H9 (cell line): Measurements from ENCODE around the gene DDX6. TPM values are rescaled to one million over a fixed set of nuclear protein-coding genes. Genes with fewer than 3 reads are reported as not detected.

Experiments used
- DNase-seq: peaks from one replicate; pipeline ENCODE4 v3.0.0-alpha.2; 2017
- H2AFZ ChIP-seq: one replicate; pipeline ENCODE4 v1.6.1; 2013; ENCODE audit warnings: mild to moderate bottlenecking, low read length, control low read depth, moderate library complexity
- H2AK5ac ChIP-seq: 2 replicates; pipeline ENCODE4 v1.6.1; 2013; ENCODE audit warnings: low read length, control low read depth, mixed read lengths; ENCODE audit not compliant: insufficient read length
- H2BK120ac ChIP-seq: one replicate; pipeline ENCODE4 v1.6.1; 2013; ENCODE audit warnings: low read depth, mild to moderate bottlenecking, low read length, control low read depth, inconsistent platforms; ENCODE audit not compliant: poor library complexity, severe bottlenecking
- H2BK12ac ChIP-seq: 2 replicates; pipeline ENCODE4 v1.6.1; 2013; ENCODE audit warnings: low read length, control low read depth, mixed read lengths, low read depth; ENCODE audit not compliant: insufficient read length
- H2BK15ac ChIP-seq: 2 replicates; pipeline ENCODE4 v1.6.1; 2013; ENCODE audit warnings: low read depth, low read length, control low read depth
- H2BK20ac ChIP-seq: one replicate; pipeline ENCODE4 v1.6.1; 2013; ENCODE audit warnings: low read depth, mild to moderate bottlenecking, low read length, control low read depth, inconsistent platforms; ENCODE audit not compliant: poor library complexity, severe bottlenecking
- H2BK5ac ChIP-seq: 2 replicates; pipeline ENCODE4 v1.6.1; 2013; ENCODE audit warnings: low read length, control low read depth, mixed read lengths; ENCODE audit not compliant: insufficient read length
- H3K14ac ChIP-seq: 2 replicates; pipeline ENCODE4 v1.6.1; 2013; ENCODE audit warnings: low read length, control low read depth; ENCODE audit not compliant: insufficient read depth
- H3K18ac ChIP-seq: 2 replicates; pipeline ENCODE4 v1.6.1; 2013; ENCODE audit warnings: low read depth, mild to moderate bottlenecking, mixed read lengths, low read length, control low read depth; ENCODE audit not compliant: insufficient read length
- H3K23ac ChIP-seq: 2 replicates; pipeline ENCODE4 v1.6.1; 2013; ENCODE audit warnings: low read length, control low read depth, mixed read lengths, low read depth; ENCODE audit not compliant: insufficient read length
- H3K23me2 ChIP-seq: 2 replicates; pipeline ENCODE4 v1.6.1; 2013; ENCODE audit warnings: low read depth, mild to moderate bottlenecking, mixed read lengths, low read length, control low read depth; ENCODE audit not compliant: insufficient read length, poor library complexity, severe bottlenecking
- H3K27ac ChIP-seq: 2 replicates; pipeline ENCODE4 v1.5.1; 2013; ENCODE audit warnings: low read length, control low read depth, mixed read lengths, low read depth; ENCODE audit not compliant: insufficient read length
- H3K27me3 ChIP-seq: 2 replicates; pipeline ENCODE4 v1.6.1; 2013; ENCODE audit warnings: low read length, control low read depth, inconsistent platforms; ENCODE audit not compliant: insufficient read depth
- H3K4ac ChIP-seq: 2 replicates; pipeline ENCODE4 v1.6.1; 2013; ENCODE audit warnings: low read depth, mild to moderate bottlenecking, control low read depth, inconsistent platforms, low read length, moderate library complexity
- H3K4me1 ChIP-seq: 2 replicates; pipeline ENCODE4 v1.6.1; 2013; ENCODE audit warnings: low read length, control low read depth, inconsistent platforms; ENCODE audit not compliant: insufficient read depth
- H3K4me2 ChIP-seq: 2 replicates; pipeline ENCODE4 v1.6.1; 2013; ENCODE audit warnings: low read length, control low read depth, mixed read lengths; ENCODE audit not compliant: insufficient read length, insufficient read depth
- H3K56ac ChIP-seq: 2 replicates; pipeline ENCODE4 v1.6.1; 2013; ENCODE audit warnings: low read depth, mild to moderate bottlenecking, mixed read lengths, low read length, control low read depth; ENCODE audit not compliant: insufficient read length
- H3K79me1 ChIP-seq: 2 replicates; pipeline ENCODE4 v1.6.1; 2013; ENCODE audit warnings: low read depth, mild to moderate bottlenecking, moderate library complexity, low read length, control low read depth, inconsistent platforms; ENCODE audit not compliant: insufficient read depth, poor library complexity, severe bottlenecking
- H3K79me2 ChIP-seq: 2 replicates; pipeline ENCODE4 v1.6.1; 2013; ENCODE audit warnings: low read length, control low read depth, inconsistent platforms; ENCODE audit not compliant: insufficient read depth
- H3K9ac ChIP-seq: 2 replicates; pipeline ENCODE4 v1.6.1; 2013; ENCODE audit warnings: low read length, control low read depth, mixed read lengths; ENCODE audit not compliant: insufficient read length; ENCODE audit errors: extremely low read depth
- H3K9me3 ChIP-seq: one replicate; pipeline ENCODE4 v1.6.1; 2013; ENCODE audit warnings: low read depth, low read length, inconsistent platforms; ENCODE audit not compliant: control insufficient read depth
- H3T11ph ChIP-seq: one replicate; pipeline ENCODE4 v1.6.1; 2013; ENCODE audit warnings: mild to moderate bottlenecking, low read length, control low read depth, inconsistent platforms
- H4K20me1 ChIP-seq: one replicate; pipeline ENCODE4 v1.6.1; 2013; ENCODE audit not compliant: control insufficient read depth, insufficient read length, insufficient read depth
- H4K5ac ChIP-seq: 2 replicates; pipeline ENCODE4 v1.6.1; 2013; ENCODE audit warnings: low read depth, mild to moderate bottlenecking, mixed read lengths, low read length, control low read depth; ENCODE audit not compliant: insufficient read length
- H4K8ac ChIP-seq: replicated peaks from 2 replicates; pipeline ENCODE4 v1.6.1; 2013; ENCODE audit warnings: low read length, control low read depth, mixed read lengths, low read depth; ENCODE audit not compliant: insufficient read length
- H4K91ac ChIP-seq: 2 replicates; pipeline ENCODE4 v1.6.1; 2013; ENCODE audit warnings: low read depth, mild to moderate bottlenecking, moderate library complexity, mixed read lengths, low read length, control low read depth; ENCODE audit not compliant: insufficient read length
- H3K27ac Mint-ChIP-seq, 3 experiments: 2 replicates in 2 of 3; 3 replicates in 1 of 3; pipeline ENCODE4 v1.8.0; 2020 to 2021; ENCODE audit warnings: mixed read lengths in 3 of 3, mild to moderate bottlenecking in 1 of 3, moderate library complexity in 1 of 3
- H3K27me3 Mint-ChIP-seq: 2 replicates; pipeline ENCODE4 v1.8.0; 2021; ENCODE audit warnings: low read depth, mild to moderate bottlenecking, moderate library complexity, mixed read lengths
- H3K36me3 Mint-ChIP-seq, 3 experiments: 2 replicates in 2 of 3; 3 replicates in 1 of 3; pipeline ENCODE4 v1.8.0; 2020 to 2021; ENCODE audit warnings: low read depth in 3 of 3, mixed read lengths in 3 of 3; ENCODE audit not compliant: insufficient read depth in 1 of 3
- H3K4me1 Mint-ChIP-seq, 2 experiments: 2 replicates each; pipeline ENCODE4 v1.8.0; 2020; ENCODE audit warnings: mixed read lengths in 2 of 2
- H3K4me3 Mint-ChIP-seq, 2 experiments: 2 replicates in 1 of 2; 3 replicates in 1 of 2; pipeline ENCODE4 v1.8.0; 2020 to 2021; ENCODE audit warnings: mild to moderate bottlenecking in 2 of 2, mixed read lengths in 2 of 2, moderate library complexity in 1 of 2
- H3K9me3 Mint-ChIP-seq, 2 experiments: 2 replicates in 1 of 2; 3 replicates in 1 of 2; pipeline ENCODE4 v1.8.0; 2020; ENCODE audit warnings: mild to moderate bottlenecking in 2 of 2, mixed read lengths in 2 of 2, moderate library complexity in 1 of 2
- WGBS: extraction: QIAGEN DNeasy Blood & Tissue Kit; methylation state at CpG from one replicate; pipeline ENCODE4 v1.1.7; 2013; ENCODE audit warnings: missing lambda C conversion rate, low lambda C conversion rate, mixed read lengths; ENCODE audit not compliant: insufficient read length; ENCODE audit errors: extremely low coverage; 5-methylcytosine and 5-hydroxymethylcytosine counted together
- total RNA-seq: library from RNA; stranded (reverse); gene quantifications from 2 replicates; pipeline ENCODE4 v1.2.1, GENCODE V29; 2021
- TF ChIP-seq, protein P1 (sequence below): fragments of 200-600 bp; sonication (generic); conservative IDR thresholded peaks from 3 replicates; pipeline ENCODE4 v1.8.0; 2021; ENCODE audit warnings: antibody characterized with exemption, mild to moderate bottlenecking

Gene DDX6
- total RNA-seq, 1 experiment from 2014 or later, result 221 TPM

- Mint-ChIP-seq H3K4me1 (peaks cover 27 to 28% of the 10 kb centered on the region in 2 experiments), H3K4me3 (peak overlapping the region; percentile 100), H3K9me3 (no peaks in the 10 kb centered on the region), H3K36me3 (peaks cover 8 to 28% (median 18%) of the 10 kb centered on the region in 3 experiments), H3K27me3 (no peaks in the 10 kb centered on the region), H3K27ac (peak overlapping the region; percentile 96 to 100 (median 99); a peak in 6 of 7 replicates)
- peaks cover 3% of the 10 kb centered on the region for H3K79me1 ChIP-seq
- H3K14ac ChIP-seq, result peak overlapping the region; percentile 100
- H3T11ph ChIP-seq, result peak overlapping the region; percentile 96
- peak overlapping the region; percentile 100 for H2BK120ac ChIP-seq
- peak overlapping the region; percentile 99 for H2BK15ac ChIP-seq
- peak overlapping the region; percentile 100 for H4K5ac ChIP-seq
- H2BK20ac ChIP-seq, result no peak overlapping the region
- 0 out of 2 replicates have a peak, but pooled peaks cover 5% of the 10 kb centered on the region for H3K4me1 ChIP-seq
- H2AK5ac ChIP-seq, result no peak overlapping the region
- peak overlapping the region; percentile 95 for H3K4me2 ChIP-seq
- peaks cover 42% of the 10 kb centered on the region for H3K79me2 ChIP-seq
- TF ChIP-seq, protein P1, sequence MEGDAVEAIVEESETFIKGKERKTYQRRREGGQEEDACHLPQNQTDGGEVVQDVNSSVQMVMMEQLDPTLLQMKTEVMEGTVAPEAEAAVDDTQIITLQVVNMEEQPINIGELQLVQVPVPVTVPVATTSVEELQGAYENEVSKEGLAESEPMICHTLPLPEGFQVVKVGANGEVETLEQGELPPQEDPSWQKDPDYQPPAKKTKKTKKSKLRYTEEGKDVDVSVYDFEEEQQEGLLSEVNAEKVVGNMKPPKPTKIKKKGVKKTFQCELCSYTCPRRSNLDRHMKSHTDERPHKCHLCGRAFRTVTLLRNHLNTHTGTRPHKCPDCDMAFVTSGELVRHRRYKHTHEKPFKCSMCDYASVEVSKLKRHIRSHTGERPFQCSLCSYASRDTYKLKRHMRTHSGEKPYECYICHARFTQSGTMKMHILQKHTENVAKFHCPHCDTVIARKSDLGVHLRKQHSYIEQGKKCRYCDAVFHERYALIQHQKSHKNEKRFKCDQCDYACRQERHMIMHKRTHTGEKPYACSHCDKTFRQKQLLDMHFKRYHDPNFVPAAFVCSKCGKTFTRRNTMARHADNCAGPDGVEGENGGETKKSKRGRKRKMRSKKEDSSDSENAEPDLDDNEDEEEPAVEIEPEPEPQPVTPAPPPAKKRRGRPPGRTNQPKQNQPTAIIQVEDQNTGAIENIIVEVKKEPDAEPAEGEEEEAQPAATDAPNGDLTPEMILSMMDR, result peak; percentile 62
- H3K27ac ChIP-seq, result peak overlapping the region; percentile 86
- H3K9ac ChIP-seq, result peak overlapping the region; percentile 100
- peak overlapping the region; percentile 97 for H2BK5ac ChIP-seq
- H3K27me3 ChIP-seq, result no peaks in the 10 kb centered on the region
- H3K18ac ChIP-seq, result peak overlapping the region; percentile 100
- H3K9me3 ChIP-seq, result no peaks in the 10 kb centered on the region
- no peak overlapping the region for H3K23ac ChIP-seq
- H4K8ac ChIP-seq, result peak overlapping the region; percentile 72
- no peak overlapping the region for H2AFZ ChIP-seq
- H4K20me1 ChIP-seq, result no peaks in the 10 kb centered on the region
- WGBS, result no CpG with 5 or more reads among the region's 54 CpGs
- H3K4ac ChIP-seq, result peak overlapping the region; percentile 97
- H3K23me2 ChIP-seq, result peaks cover 7% of the 10 kb centered on the region
- H3K56ac ChIP-seq, result peak overlapping the region; percentile 98
- peak overlapping the region; percentile 100 for H4K91ac ChIP-seq
- H2BK12ac ChIP-seq, result peak overlapping the region; percentile 86
- peak; percentile 66 for DNase-seq
These were observed 430 bp downstream of the DDX6 start for GRCh38 chr11:118790357-118791110.
